HG02610 (cell line): ENCODE results near the gene EML1.

ENCODE experiments used
- ATAC-seq: cut with Tn5 transposase; IDR thresholded peaks from one replicate; pipeline ENCODE4 v1.9.1; 2021; ENCODE audit warnings: mild to moderate bottlenecking, moderate library complexity; ENCODE audit not compliant: unreplicated experiment

Gene EML1

GRCh38 chr14:99952453-99952852 lies 159.2 kb downstream of the EML1 start:
- no peak for ATAC-seq

GRCh38 chr14:99955826-99956455 lies 162.7 kb downstream of the EML1 start:
- no peak for ATAC-seq

- ATAC-seq: no peak
Observed at GRCh38 chr14:99958380-99958779, 165.2 kb downstream of the EML1 start.

- no peak for ATAC-seq
Observed at GRCh38 chr14:99961826-99962518, 168.8 kb downstream of the EML1 start.

GRCh38 chr14:99964979-99965378 lies 171.8 kb downstream of the EML1 start:
- ATAC-seq: no peak

GRCh38 chr14:99966037-99966835 lies 173.0 kb downstream of the EML1 start:
- no peak for ATAC-seq

- ATAC-seq: no peak
Observed at GRCh38 chr14:99966912-99967311, 173.7 kb downstream of the EML1 start.

GRCh38 chr14:99968191-99968920 lies 175.1 kb downstream of the EML1 start:
- ATAC-seq: no peak

GRCh38 chr14:99968941-99969340 lies 175.7 kb downstream of the EML1 start:
- no peak for ATAC-seq

- ATAC-seq: no peak
Observed at GRCh38 chr14:99969673-99970322, 176.6 kb downstream of the EML1 start.

- peak; percentile 63 for ATAC-seq
Observed at GRCh38 chr14:99971087-99971940, 178.1 kb downstream of the EML1 start.

- peak; percentile 10 for ATAC-seq
Observed at GRCh38 chr14:99971941-99972747, 178.9 kb downstream of the EML1 start.

- ATAC-seq: no peak
Observed at GRCh38 chr14:99972748-99973466, 179.7 kb downstream of the EML1 start.

- no peak for ATAC-seq
Observed at GRCh38 chr14:99975190-99975589, 182.0 kb downstream of the EML1 start.

GRCh38 chr14:99976021-99976420 lies 182.8 kb downstream of the EML1 start:
- ATAC-seq: no peak

- no peak for ATAC-seq
Observed at GRCh38 chr14:99976681-99977080, 183.5 kb downstream of the EML1 start.

GRCh38 chr14:99980299-99980698 lies 187.1 kb downstream of the EML1 start:
- ATAC-seq: no peak

- no peak for ATAC-seq
Observed at GRCh38 chr14:99981806-99982205, 188.6 kb downstream of the EML1 start.
